ENCODE measurements around the gene MRGPRE.

MRGPRE gene

DNA sequence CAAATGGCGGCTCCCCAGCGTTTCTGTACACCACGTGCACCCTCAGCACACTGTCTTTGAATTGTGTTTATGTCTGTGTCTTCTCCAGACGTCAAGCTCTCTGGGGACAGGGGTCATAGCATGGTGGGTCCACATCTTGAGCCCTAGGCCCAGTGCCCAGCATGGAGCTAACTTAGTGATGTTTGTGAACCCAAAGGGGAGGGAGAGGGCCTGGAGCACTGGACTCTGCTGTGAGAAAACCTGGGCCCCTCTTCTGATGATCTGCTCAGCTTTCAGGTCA, 17.9 kb downstream of the MRGPRE start:
- TF ChIP-seq SIN3A (IDR thresholded peaks at IDR 0.05; ENCODE audit: borderline replicate concordance, insufficient read depth, low read length): no peak
- TF ChIP-seq TAF1 (IDR thresholded peaks at IDR 0.05; ENCODE audit: borderline replicate concordance, insufficient read depth, low read length): no peak
- TF ChIP-seq REST (IDR thresholded peaks at IDR 0.05; ENCODE audit: insufficient read depth in 1 of 2, low read depth in 2 of 2, low read length in 2 of 2): no peak

DNA sequence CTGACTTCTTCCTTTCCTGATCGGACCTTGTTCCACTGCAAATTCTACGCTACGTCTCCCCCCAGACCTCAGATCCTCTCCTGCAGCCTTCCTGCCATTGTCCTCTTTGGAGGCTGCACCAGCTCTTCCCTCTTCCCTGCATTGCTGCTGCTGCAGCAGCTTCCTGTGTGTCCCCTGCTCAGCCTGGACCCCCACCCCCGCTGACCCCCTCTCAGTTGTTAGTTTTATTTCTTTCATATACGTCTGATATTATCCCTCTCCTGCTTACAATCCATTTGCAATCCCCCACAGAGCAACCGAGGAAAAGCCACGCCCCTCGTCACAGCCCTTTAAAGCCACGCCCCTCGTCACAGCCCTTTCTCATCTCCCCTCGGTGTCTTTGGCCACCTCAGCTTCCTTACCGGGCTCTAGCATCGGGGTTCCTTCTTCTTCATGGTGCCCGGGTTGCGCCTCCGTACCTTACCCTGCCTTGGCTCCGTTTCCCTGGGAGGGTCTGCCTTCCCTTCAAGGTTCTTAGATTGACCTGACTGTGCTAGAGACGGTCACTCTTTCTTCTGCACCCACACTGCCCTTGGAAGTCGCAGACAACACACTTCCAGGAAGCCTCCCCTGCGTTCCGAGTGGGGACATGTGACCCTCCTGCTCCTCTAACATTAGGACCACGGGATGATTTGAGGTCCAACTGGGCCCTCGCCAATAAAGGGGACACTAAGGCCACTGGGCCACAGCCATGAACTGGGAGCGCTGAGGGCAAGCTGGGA, 18.4 kb downstream of the MRGPRE start:
- TF ChIP-seq SIN3A (IDR thresholded peaks at IDR 0.05; ENCODE audit: borderline replicate concordance, insufficient read depth, low read length): no peak
- no peak for TF ChIP-seq REST (IDR thresholded peaks at IDR 0.05; ENCODE audit: insufficient read depth in 1 of 2, low read depth in 2 of 2, low read length in 2 of 2)
- TF ChIP-seq POLR2AphosphoS5 (IDR thresholded peaks at IDR 0.05; ENCODE audit: low read depth, low read length): no peak
- no peak for TF ChIP-seq FOXP2 (optimal IDR thresholded peaks at IDR 0.05; ENCODE audit: borderline replicate concordance, extremely low read depth, extremely low read length, insufficient read depth)
- no peak for TF ChIP-seq TAF1 (IDR thresholded peaks at IDR 0.05; ENCODE audit: borderline replicate concordance, insufficient read depth, low read length)

GRCh38 chr11:3208272-3208671, 23.9 kb downstream of the MRGPRE start:
- TF ChIP-seq SIN3A (IDR thresholded peaks at IDR 0.05; ENCODE audit: borderline replicate concordance, insufficient read depth, low read length) (no peak), FOXP2 (optimal IDR thresholded peaks at IDR 0.05; ENCODE audit: borderline replicate concordance, extremely low read depth, extremely low read length, insufficient read depth) (no peak), TAF1 (IDR thresholded peaks at IDR 0.05; ENCODE audit: borderline replicate concordance, insufficient read depth, low read length) (no peak), POLR2AphosphoS5 (IDR thresholded peaks at IDR 0.05; ENCODE audit: low read depth, low read length) (no peak), REST (IDR thresholded peaks at IDR 0.05; ENCODE audit: insufficient read depth in 1 of 2, low read depth in 2 of 2, low read length in 2 of 2) (no peak)

GRCh38 chr11:3207526-3208189, 24.6 kb downstream of the MRGPRE start:
- TF ChIP-seq FOXP2 (optimal IDR thresholded peaks at IDR 0.05; ENCODE audit: borderline replicate concordance, extremely low read depth, extremely low read length, insufficient read depth) (no peak), SIN3A (IDR thresholded peaks at IDR 0.05; ENCODE audit: borderline replicate concordance, insufficient read depth, low read length) (no peak), POLR2AphosphoS5 (IDR thresholded peaks at IDR 0.05; ENCODE audit: low read depth, low read length) (no peak), REST (IDR thresholded peaks at IDR 0.05; ENCODE audit: insufficient read depth in 1 of 2, low read depth in 2 of 2, low read length in 2 of 2) (no peak), TAF1 (IDR thresholded peaks at IDR 0.05; ENCODE audit: borderline replicate concordance, insufficient read depth, low read length) (no peak)

Measured in PFSK-1 (cell line).